Caco-2 (cell line): ENCODE measurements around the gene CAPZB. TPM values are rescaled to one million over a fixed set of nuclear protein-coding genes. Genes with fewer than 3 reads are reported as not detected.

Experiments used
- BruUV-seq: library from RNA; stranded (reverse); fragments of 400-500 nt; replicated peaks from 2 replicates; lab custom pipeline; 2021; lab: Mats Ljungman, UMichigan
- CTCF ChIA-PET: fragments of 300-600 bp; sonication (Branson Sonifier 250); formaldehyde crosslinking; loops from one replicate; lab custom pipeline; 2022; ENCODE audit warnings: antibody characterized with exemption; lab: Charles Lee
- POLR2A ChIA-PET: fragments of 300-600 bp; sonication (Branson Sonifier 250); formaldehyde crosslinking; loops from one replicate; lab custom pipeline; 2022; ENCODE audit warnings: antibody characterized with exemption; lab: Charles Lee
- DNase-seq, 2 experiments: peaks; one replicate each; pipeline versions ENCODE4 v3.0.0 to v3.0.0-alpha.2; 2020 to 2022
- H3K27me3 ChIP-seq: replicated peaks from 2 replicates; pipeline ENCODE4 v1.6.0; 2011; ENCODE audit warnings: low read length; ENCODE audit not compliant: control insufficient read depth, insufficient read depth
- H3K36me3 ChIP-seq: 2 replicates; pipeline ENCODE4 v1.5.1; 2011; ENCODE audit warnings: low read length; ENCODE audit not compliant: control insufficient read depth, insufficient read depth
- H3K4me1 ChIP-seq: fragments of 250-450 bp; sonication (Bioruptor Pico); 2 replicates; pipeline ENCODE4 v1.5.1; 2020; ENCODE audit warnings: mild to moderate bottlenecking
- H3K4me3 ChIP-seq: 2 replicates; pipeline ENCODE4 v1.5.1; 2011; ENCODE audit warnings: low read depth, mild to moderate bottlenecking, control low read depth, low read length
- H3K9me3 ChIP-seq: fragments of 250-450 bp; sonication (Bioruptor Pico); 2 replicates; pipeline ENCODE4 v1.5.1; 2020; ENCODE audit warnings: mild to moderate bottlenecking, moderate library complexity
- H3K27ac Mint-ChIP-seq: one replicate; pipeline ENCODE4 v1.8.0; 2022; ENCODE audit warnings: mixed read lengths; ENCODE audit not compliant: unreplicated experiment
- H3K27me3 Mint-ChIP-seq: one replicate; pipeline ENCODE4 v1.8.0; 2022; ENCODE audit warnings: mixed read lengths; ENCODE audit not compliant: insufficient read depth, unreplicated experiment
- H3K36me3 Mint-ChIP-seq: one replicate; pipeline ENCODE4 v1.8.0; 2022; ENCODE audit warnings: mild to moderate bottlenecking, mixed read lengths; ENCODE audit not compliant: insufficient read depth, unreplicated experiment
- H3K4me1 Mint-ChIP-seq: one replicate; pipeline ENCODE4 v1.8.0; 2022; ENCODE audit warnings: low read depth, mixed read lengths; ENCODE audit not compliant: unreplicated experiment
- H3K4me3 Mint-ChIP-seq: one replicate; pipeline ENCODE4 v1.8.0; 2022; ENCODE audit warnings: mild to moderate bottlenecking, moderate library complexity, mixed read lengths; ENCODE audit not compliant: unreplicated experiment
- H3K9me3 Mint-ChIP-seq: one replicate; pipeline ENCODE4 v1.8.0; 2022; ENCODE audit warnings: mixed read lengths; ENCODE audit not compliant: unreplicated experiment
- intact Hi-C: fragments of 100-400 bp; cut with micrococcal nuclease; formaldehyde crosslinking; loops from one replicate; pipeline ENCODE4 v1.10.0; 2022; ENCODE audit not compliant: unreplicated experiment
- total RNA-seq: library from RNA; stranded (reverse); gene quantifications from 2 replicates; pipeline ENCODE4 v1.2.3, GENCODE V29; 2022
- TF ChIP-seq, protein P1 (sequence below), 2 experiments: fragments of 200-600 bp in 1 of 2; IDR thresholded peaks; 1 replicate in 1 of 2; 2 replicates in 1 of 2; pipeline versions ENCODE4 v1.5.1 to v1.8.0; 2011 to 2022; ENCODE audit warnings: antibody characterized with exemption in 1 of 2, control low read depth in 1 of 2, inconsistent platforms in 1 of 2, low read depth in 1 of 2, low read length in 1 of 2, mild to moderate bottlenecking in 1 of 2, moderate library complexity in 1 of 2; ENCODE audit not compliant: insufficient read depth in 1 of 2, severe bottlenecking in 1 of 2, unreplicated experiment in 1 of 2

Gene CAPZB
- total RNA-seq, 1 experiment from 2014 or later, result 205 TPM

- no peaks in the 10 kb centered on the region for H3K36me3 ChIP-seq
Measured at GRCh38 chr1:19385221-19385620, 100.1 kb downstream of the CAPZB start.

GRCh38 chr1:19384772-19385187 lies 100.6 kb downstream of the CAPZB start:
- H3K9me3 ChIP-seq, result no peaks in the 10 kb centered on the region
- TF ChIP-seq, protein P1, sequence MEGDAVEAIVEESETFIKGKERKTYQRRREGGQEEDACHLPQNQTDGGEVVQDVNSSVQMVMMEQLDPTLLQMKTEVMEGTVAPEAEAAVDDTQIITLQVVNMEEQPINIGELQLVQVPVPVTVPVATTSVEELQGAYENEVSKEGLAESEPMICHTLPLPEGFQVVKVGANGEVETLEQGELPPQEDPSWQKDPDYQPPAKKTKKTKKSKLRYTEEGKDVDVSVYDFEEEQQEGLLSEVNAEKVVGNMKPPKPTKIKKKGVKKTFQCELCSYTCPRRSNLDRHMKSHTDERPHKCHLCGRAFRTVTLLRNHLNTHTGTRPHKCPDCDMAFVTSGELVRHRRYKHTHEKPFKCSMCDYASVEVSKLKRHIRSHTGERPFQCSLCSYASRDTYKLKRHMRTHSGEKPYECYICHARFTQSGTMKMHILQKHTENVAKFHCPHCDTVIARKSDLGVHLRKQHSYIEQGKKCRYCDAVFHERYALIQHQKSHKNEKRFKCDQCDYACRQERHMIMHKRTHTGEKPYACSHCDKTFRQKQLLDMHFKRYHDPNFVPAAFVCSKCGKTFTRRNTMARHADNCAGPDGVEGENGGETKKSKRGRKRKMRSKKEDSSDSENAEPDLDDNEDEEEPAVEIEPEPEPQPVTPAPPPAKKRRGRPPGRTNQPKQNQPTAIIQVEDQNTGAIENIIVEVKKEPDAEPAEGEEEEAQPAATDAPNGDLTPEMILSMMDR (IDR thresholded peaks at IDR 0.05; ENCODE audit: insufficient read depth in 1 of 2, low read depth in 1 of 2, low read length in 1 of 2, severe bottlenecking in 1 of 2, unreplicated experiment in 1 of 2), result no peak
- H3K4me3 ChIP-seq, result no peak overlapping the region
- H3K4me1 ChIP-seq, result peaks cover 45% of the 10 kb centered on the region
- H3K27me3 ChIP-seq, result no peaks in the 10 kb centered on the region
- Mint-ChIP-seq H3K4me3 (peak overlapping the region; percentile 59), H3K27ac (peak overlapping the region; percentile 90), H3K4me1 (peaks cover 35% of the 10 kb centered on the region), H3K9me3 (no peaks in the 10 kb centered on the region), H3K27me3 (no peaks in the 10 kb centered on the region), H3K36me3 (peaks cover 34% of the 10 kb centered on the region)
- DNase-seq, result peak; percentile 39 to 62
- BruUV-seq, result no TSS peak
- intact Hi-C loops, result no loop called here
- H3K36me3 ChIP-seq, result no peaks in the 10 kb centered on the region; the same call in 1 of the 2 replicates
- ChIA-PET POLR2A (no interaction called here), CTCF (no interaction called here)

More at GRCh38 chr1:19385221-19385620, 100.1 kb downstream of the CAPZB start:
- Mint-ChIP-seq H3K36me3 (peaks cover 31% of the 10 kb centered on the region), H3K9me3 (no peaks in the 10 kb centered on the region), H3K4me3 (peak overlapping the region; percentile 59), H3K27me3 (no peaks in the 10 kb centered on the region), H3K27ac (peak overlapping the region; percentile 90), H3K4me1 (peaks cover 35% of the 10 kb centered on the region)
- Histone ChIP-seq H3K9me3 (no peaks in the 10 kb centered on the region), H3K4me1 (peaks cover 45% of the 10 kb centered on the region), H3K4me3 (no peak overlapping the region), H3K27me3 (no peaks in the 10 kb centered on the region)
- ChIA-PET POLR2A (no interaction called here), CTCF (interaction anchor here (1.0 kb wide), 1 partner anchor 61 kb away, joined by 4 read pairs; no protein-coding TSS in a partner anchor)
- TSS peak; percentile 62 for BruUV-seq
- DNase-seq, result no peak
- intact Hi-C loops, result no loop called here
- TF ChIP-seq, protein P1 (IDR thresholded peaks at IDR 0.05; ENCODE audit: insufficient read depth in 1 of 2, low read depth in 1 of 2, low read length in 1 of 2, severe bottlenecking in 1 of 2, unreplicated experiment in 1 of 2), result no peak

DNA sequence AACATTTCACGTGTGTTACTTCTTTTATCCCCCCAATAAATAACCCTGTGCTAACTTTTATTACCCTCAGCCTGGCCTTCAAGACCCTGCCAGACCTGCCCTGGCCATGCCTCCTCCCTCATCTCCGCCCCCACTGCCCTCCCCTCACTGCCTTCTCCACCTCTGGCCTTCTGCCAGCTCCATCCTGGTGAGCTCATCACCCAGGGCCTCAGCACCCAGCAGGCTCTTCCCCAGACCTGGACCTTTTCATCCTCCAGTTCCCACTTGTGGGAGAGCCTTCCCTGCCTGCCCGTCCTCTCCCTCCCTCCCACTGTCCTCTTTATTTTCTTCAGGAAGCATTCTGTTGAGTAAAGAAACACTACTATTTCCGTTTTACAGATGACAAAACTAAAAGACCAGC lies 101.2 kb downstream of the CAPZB start:
- BruUV-seq, result no TSS peak
- Mint-ChIP-seq H3K27me3 (no peaks in the 10 kb centered on the region), H3K4me3 (peak overlapping the region; percentile 1), H3K9me3 (no peaks in the 10 kb centered on the region), H3K4me1 (peaks cover 35% of the 10 kb centered on the region), H3K36me3 (peaks cover 41% of the 10 kb centered on the region), H3K27ac (peak overlapping the region; percentile 90)
- Histone ChIP-seq H3K27me3 (no peaks in the 10 kb centered on the region), H3K9me3 (no peaks in the 10 kb centered on the region), H3K36me3 (no peaks in the 10 kb centered on the region; the same call in 1 of the 2 replicates), H3K4me1 (peaks cover 45% of the 10 kb centered on the region), H3K4me3 (no peak overlapping the region)
- ChIA-PET POLR2A (no interaction called here), CTCF (no interaction called here)
- DNase-seq, result no peak
- TF ChIP-seq, protein P1 (IDR thresholded peaks at IDR 0.05; ENCODE audit: insufficient read depth in 1 of 2, low read depth in 1 of 2, low read length in 1 of 2, severe bottlenecking in 1 of 2, unreplicated experiment in 1 of 2), result no peak
- intact Hi-C loops, result no loop called here
